GM21423 (cell line): ENCODE data around the gene ADSL.

Experiments used
- ATAC-seq: cut with Tn5 transposase; IDR thresholded peaks from one replicate; pipeline ENCODE4 v1.9.1; 2021; ENCODE audit warnings: mild to moderate bottlenecking, moderate library complexity; ENCODE audit not compliant: unreplicated experiment

Gene ADSL

DNA sequence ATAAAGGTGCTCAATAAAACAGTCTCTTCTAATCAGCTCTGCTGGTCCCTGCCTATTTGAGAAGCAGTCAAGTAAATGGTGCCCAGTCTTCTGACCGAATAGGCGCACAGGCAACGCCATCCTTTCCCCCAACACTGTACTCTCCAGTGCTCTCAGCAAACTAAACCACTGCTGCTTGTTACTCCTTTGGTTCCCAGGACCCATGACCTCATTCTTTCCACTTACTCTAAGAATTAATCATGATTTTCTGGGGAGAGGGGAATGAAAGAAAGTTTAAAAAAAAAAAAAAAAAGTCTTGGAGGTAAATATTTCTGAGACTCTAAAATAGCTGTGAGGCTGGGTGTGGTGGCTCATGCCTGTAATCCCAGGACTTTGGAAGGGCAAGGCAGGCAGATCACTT, 87.8 kb downstream of the ADSL start:
- no peak for ATAC-seq

DNA sequence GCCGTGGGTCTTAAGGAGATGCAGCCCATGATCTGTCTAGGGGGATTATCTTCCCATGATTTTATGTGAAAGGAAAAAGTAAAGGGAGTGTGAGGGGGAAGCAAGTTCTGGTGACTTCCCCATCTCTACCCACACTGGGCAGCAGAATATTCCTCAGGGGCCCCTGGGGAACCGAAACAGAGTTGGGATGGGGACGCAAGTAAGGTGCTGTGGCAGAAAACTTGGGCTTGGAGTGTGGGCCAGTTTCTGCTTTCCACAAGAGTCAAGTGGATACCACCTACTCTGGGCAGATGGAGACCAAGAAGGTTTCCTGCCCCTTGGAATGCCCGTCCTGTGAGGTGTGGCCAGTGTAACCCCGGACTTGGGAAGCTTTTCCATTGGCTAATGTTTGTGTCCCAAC, 88.4 kb downstream of the ADSL start:
- ATAC-seq = no peak

DNA sequence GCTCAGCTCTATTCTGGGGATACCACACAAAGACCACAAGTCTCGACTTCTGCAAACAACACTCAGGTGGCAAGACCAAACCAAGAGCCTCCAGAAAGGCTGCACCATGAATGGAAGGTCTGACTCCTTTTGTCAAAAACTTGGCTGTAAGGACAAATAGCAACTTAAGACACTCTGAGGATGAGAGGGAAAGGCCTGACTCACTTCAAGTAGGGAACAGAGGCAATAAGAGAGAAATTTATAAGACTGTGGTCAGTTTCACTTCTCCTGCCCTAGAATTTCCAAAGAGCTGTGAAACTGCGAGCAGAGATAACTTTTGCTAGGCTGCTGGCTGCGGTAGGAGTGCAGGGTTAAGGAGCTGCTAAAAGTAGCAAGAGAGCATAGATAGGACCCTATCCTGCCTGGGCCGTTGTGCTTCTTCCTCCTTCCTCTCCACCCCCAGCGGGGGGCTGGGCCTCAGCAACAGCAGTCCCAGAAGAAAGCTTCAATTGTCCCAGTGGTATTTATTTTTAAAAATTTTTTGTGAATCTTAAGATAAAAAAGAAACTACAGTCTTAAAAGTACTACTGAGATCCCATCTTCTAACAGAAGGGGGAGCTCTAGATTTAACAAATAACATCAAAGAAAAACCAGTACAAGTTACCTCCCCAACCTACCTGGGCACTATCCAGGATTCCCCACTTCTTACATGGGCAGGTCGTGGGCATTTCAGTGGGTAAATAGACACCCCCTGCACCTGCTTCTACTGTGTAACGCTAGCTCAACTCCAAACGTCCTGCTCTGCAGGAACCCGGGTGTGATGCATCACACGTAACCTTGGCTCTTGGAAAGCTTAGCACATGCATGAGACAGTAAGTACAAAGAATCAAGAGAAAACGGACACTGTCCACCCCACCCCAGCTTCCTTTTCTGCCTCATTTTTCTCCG, 90.5 kb downstream of the ADSL start:
- peak; percentile 68 for ATAC-seq
